Measurements from ENCODE around the gene TRAM2. TPM values are rescaled to one million over a fixed set of nuclear protein-coding genes. Genes with fewer than 3 reads are reported as not detected.
"Not testable (repeated sequence)": the region's sequence is repeated elsewhere in the genome, so short reads cannot be mapped to it uniquely, and the experiment has no call there.

Gene TRAM2
- total RNA-seq, 1 donor from 2014 or later = 16.0 TPM

DNA sequence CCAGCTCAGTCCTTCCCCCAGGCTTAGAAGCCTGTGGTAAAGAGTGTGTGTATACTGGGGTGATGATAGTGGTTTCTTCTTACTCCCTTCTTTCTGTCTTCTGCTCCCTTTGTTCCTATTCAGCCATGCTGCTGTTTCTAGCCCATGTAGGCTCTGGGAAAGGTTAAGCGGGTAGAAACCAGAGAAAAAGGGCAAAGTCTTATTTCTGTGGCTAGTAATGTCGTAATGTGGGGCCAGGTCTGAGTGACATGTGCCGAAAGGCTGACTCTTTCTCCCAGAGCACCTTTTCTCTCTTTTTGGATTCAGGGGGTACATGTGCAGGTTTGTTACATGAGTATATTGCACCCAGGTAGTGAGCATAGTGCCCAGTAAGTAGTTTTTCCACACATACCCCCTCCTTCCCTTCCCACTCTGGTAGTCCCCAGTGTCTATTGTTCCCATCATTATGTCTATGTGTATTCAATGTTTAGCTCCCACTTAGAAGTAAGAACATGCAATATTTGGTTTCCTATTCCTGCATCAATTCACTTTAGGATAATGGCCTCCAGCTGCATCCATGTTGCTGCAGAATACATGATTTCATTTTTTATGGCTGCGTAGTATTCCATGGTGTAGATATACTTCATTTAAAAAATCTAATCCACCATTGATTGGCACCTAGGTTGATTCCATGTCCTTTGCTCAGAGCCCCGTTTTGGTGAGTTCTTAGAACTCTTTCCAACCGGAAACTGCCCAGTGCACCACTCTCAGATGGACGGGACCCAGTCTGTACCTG, 82.4 kb downstream of the TRAM2 start:
- no peak for DNase-seq (ENCODE audit: low spot score)

DNA sequence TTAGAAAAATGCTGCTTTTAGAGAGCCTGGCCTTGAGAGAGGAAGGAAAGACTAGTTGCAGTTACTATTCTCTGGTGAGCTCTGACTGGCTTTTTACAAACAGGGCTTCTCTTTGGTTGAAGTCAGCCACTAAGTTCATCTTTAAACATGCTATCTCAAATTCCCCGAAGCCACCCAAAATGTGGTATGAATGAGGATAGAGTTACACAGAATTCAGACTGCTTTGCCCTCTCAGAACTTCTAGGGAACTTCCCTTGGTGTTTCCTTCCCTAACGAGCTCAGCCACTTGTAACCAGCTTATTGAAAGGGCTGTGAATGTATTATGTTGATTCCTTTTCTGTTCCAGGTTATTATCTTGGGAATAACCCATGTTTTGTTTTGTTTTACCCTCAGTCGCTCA, 83.2 kb downstream of the TRAM2 start:
- no peak for DNase-seq (ENCODE audit: low spot score)

DNA sequence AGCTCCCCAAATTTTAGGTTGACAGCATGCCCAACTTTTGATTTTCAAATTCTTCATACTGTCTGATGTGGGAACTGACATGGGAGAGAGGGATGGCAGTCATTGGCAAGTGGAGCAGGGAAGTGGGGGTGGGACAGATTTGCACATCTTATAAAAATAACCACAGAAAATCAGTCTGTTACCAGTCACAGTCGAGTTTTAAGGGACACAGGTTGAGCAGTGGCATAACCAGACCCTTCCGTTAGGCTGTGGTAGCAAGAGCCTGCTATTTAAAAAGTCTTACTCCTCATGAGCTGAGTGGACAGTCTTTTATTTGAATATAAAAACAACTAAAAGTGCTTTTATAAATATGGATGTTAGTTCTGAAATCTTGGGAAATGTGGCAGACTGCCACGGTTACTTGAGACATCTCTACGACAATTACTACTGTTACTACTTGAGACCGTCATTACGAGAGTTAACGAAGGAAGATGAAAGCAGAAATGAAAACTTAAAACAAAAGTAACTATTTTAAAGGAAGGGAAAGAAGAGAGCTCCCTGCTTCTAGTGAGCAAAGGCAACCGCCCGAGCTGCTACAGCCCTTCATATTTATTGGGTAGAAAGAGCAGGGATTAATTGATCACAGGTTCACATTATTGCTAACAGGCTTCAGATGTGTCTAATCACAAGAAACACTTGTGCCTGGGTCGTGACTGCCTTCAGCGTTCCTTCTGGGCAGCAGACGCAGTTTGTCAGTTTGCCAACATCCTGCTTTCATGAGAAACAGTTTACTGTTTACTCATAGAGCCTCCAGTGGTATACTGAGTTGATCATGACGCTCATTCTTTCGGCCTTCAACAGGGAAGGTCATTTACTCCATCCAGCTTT, 85.4 kb downstream of the TRAM2 start:
- DNase-seq (ENCODE audit: low spot score) = no peak

DNA sequence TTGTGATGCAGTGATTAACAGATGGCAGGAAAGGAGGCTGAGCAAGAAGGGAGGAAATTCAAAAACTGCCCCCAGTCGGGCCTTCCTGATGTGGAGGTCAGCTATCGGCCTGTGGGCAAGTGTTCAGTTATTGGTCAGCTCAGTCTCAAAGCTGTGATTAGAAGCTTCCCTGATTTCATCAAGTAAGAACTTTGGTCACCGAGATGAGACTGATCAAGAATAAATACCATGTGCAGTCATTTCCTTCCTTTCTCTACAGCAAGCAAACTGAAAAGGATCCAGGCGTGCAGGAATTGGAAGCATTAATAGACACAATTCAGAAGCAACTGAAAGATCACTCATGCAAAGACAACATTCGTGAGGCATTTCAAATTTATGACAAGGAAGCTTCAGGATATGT, 87.0 kb downstream of the TRAM2 start:
- DNase-seq (ENCODE audit: low spot score) = no peak

DNA sequence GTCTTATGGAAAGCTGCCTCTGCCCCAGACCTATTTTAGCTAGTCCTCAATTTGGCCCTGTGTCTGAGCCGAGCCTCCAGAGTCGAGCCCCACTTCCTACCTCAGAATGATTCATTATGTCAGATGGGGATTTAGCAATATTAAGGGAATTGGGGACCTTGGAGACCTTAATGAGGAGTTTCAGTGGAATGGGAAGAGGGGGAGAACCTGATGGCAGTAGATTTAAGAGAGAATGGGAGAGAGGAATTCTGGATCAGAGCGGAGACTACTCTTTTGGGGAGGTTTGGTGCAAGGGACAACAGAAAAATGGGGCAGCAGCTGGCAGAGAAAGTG, 93.2 kb downstream of the TRAM2 start:
- no peak for DNase-seq (ENCODE audit: low spot score)

DNA sequence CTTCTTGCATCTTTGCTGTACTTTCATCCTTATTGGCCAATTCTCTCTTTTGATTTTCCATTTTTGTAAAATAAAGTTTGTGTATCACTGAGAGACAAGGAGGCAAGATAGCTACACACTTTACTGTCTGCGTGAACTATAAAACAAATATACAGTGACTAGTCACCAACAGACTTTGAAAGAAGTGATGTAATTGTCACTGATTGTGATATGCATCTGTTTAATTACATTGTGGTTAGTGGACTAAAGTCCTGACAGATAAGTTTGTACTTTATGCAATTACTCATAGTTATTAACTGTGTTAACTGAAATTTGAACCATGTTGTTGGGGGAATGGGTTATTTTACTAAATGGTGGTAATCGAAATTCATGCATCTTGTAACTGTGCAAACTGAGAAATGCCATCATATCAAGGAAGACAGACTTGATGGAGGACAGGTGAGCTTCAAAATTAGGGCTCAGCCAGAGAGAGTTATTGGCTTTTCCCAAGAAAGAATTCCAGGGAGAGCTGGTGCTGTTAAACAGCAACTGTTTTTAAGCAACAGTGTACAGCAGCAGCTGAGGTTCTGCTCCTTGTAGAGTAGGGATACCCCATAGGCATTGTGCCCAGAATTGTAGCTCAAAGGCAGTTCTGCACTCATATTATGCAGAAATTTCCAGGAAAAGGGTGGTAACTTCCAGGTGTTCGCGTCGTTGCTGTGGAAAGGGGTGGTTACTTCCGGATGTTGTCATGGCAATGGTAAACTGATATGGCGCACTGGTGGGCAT, 93.8 kb downstream of the TRAM2 start:
- DNase-seq (ENCODE audit: low spot score) = no peak

DNA sequence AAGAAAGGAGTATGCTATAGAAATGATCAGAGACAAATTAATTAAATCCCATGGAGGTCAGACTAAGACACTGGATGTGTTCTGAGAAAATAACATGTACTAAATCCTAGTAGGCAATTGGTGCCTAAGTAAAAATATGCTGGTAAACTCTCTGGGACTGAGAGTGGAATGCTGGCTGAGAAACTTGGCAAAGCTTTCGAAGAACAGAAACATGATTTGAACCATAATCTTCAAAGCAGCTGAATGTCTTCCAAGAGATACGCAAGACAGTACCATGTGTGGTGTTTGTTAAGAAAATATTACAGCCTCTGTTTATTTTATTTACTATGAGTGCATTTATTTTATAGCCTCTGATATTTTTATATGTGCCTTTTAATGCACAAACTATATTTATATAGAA, 101.6 kb downstream of the TRAM2 start:
- DNase-seq (ENCODE audit: low spot score) = no peak

DNA sequence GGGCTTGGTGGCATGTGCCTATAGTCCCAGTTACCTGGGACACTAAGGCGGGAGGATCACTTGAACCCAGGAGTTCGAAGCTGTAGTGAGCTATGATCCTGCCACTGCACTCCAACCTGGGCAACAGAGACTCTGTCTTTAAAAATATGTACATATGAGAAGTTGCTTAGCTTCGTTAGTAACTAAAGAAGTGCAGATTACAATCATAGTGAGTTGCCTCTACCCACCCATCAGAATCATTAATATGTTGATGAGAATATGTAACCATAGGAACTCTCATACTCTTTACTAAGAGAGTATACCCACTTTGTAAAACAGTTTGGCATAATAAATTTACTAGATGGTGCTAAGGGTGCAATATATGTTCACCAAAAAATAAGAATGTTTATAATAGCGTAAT, 102.7 kb downstream of the TRAM2 start:
- no peak for DNase-seq (ENCODE audit: low spot score)

DNA sequence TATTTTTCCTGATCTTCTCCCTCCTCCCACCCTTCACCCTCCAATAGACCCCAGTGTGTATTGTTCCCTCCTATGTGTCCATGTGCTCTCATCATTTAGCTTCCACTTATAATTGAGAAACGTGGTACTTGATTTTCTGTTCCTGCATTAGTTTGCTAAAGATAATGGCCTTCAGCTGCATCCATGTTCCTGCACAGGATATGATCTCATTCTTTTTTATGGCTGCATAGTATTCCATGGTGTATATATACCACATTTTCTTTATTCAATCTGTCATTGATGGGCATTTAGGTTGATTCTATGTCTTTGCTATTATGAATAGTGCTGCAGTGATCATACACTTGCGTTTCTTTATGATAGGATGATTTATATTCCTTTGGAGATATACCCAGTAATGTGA, 115.7 kb downstream of the TRAM2 start:
- DNase-seq (ENCODE audit: low spot score) = not testable (repeated sequence)

DNA sequence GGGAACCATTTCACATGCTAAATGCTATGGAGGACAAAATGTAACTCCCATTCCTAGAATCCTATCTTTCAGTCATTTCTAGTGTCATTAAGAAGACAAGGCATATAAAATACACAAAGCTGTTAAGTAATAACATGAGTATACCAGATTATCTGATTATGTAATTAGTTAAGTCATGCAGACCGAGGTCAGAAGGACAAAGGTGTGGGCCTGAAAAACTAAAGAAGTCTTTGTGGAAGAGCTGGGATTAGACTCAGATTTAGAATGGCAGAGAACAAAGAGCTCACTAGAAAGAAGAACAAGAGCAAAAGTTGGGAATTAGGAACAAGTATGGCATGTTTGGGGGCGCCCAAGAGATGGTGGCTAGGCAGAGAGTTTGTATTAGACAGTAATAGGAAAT, 119.8 kb downstream of the TRAM2 start:
- DNase-seq (ENCODE audit: low spot score) = no peak

DNA sequence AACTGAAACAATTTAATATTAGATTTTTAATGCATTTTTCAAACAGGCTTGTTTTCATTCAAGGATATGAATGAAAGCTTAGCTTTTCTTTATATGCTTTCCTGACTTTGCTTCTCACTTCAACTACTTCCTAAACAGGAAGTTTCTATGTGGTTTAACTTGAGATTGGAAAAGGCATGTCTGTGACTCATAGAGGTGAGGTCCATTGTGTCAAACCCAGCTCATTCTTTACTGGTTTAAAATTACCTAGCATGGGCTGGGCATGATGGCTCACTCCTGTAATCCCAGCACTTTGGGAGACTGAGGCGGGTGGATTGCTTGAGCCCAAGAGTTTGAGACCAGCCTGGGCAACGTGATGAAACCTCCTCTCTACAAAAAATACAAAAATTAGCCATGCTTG, 122.3 kb downstream of the TRAM2 start:
- peak; percentile 36 for DNase-seq (ENCODE audit: low spot score)

Other genes starting within 250 kb of the TRAM2 start
- 23.2 TPM for gene PAQR8, start 214.9 kb downstream of the TRAM2 start, total RNA-seq
- 27.8 TPM for gene EFHC1, start 156.7 kb downstream of the TRAM2 start, total RNA-seq
- gene TMEM14A, start 94.1 kb upstream of the TRAM2 start, total RNA-seq = 35.2 TPM
- 113 TPM for gene GSTA2, start 186.4 kb upstream of the TRAM2 start, total RNA-seq
- gene GSTA1, start 226.8 kb upstream of the TRAM2 start, total RNA-seq = 382 TPM